ENCODE data around the gene STIM1.
A peak's percentile ranks its signal among the peaks of the same experiment; 100 is the strongest.
"Not testable (repeated sequence)": the region's sequence is repeated elsewhere in the genome, so short reads cannot be mapped to it uniquely, and the experiment has no call there.

Gene STIM1

DNA sequence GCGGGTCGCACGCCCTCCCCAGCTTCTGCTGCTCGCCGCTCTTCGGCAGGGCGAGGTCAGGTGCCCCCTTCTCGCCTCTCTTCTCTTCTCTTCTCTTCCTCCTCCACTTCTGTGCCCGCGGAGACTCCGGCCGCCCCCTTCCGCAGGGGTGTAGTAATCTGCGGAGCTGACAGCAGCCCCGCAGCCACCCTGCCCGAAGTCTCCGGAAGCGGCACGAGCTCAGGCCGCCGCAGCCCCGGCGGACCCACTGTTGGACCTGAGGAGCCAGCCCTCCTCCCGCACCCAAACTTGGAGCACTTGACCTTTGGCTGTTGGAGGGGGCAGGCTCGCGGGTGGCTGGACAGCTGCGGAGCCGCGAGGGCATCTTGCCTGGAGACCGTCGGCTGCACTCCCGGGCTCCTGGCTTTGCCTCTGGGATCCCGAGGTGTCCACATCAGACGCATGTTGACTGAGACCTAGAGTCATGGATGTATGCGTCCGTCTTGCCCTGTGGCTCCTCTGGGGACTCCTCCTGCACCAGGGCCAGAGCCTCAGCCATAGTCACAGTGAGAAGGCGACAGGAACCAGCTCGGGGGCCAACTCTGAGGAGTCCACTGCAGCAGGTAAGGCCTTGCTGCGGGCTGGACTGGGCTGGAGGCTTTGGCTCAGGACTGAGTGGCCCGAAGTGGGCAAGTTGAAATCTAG lies 486 bp downstream of the STIM1 start:
- no peak for DNase-seq

DNA sequence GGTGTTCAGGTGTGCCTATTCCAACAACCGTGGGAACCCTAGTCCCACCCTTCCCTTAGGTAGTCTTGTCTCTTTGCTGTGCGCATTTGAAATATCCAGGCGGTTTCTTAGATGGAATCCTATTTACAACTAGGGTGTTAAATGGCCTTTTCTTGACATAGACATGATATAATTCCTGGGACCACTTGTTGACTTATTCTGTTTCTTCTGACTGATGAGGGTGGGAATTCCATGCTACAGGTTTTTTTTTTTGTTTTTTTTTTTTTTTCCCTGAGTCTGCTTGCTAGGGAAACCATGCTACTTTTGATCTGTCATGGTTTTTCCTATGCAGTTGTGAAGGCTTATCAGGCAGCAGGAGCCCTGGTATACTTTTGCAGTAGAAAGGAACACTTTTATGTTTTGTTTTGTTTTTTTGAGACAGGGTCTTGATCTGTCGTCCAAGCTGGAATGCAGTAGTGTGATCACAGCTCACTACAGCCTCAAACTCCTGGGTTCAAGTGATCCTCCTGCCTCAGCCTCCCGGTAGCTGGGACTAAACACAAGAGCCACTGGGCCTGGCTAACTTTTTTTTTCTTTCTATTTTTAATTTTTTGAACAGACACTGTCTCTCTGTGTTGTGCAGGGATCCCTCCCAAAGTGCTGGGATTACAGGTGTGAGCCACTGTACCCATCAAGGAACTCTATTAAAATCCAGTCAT lies 1.5 kb downstream of the STIM1 start:
- no peak for DNase-seq

DNA sequence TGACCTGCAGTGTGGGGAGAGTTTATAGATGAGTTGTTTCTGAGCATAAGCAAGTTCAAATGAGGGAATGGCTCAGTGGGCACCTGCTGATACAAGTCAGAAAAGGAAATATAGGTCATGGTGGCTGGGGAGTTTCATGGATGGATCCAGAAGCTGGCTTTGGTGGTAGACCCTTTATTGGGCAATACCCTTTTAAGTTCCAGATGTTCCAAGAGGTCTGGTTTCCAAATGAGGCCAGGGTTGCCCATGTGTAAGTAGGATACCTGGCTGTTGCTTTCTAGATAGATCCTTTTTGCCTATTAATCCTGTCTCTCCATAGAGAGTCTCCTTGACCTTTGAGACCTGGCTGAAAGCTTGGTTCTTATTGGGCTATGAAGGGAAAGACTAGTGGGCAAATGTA lies 2.2 kb downstream of the STIM1 start:
- no peak for DNase-seq

DNA sequence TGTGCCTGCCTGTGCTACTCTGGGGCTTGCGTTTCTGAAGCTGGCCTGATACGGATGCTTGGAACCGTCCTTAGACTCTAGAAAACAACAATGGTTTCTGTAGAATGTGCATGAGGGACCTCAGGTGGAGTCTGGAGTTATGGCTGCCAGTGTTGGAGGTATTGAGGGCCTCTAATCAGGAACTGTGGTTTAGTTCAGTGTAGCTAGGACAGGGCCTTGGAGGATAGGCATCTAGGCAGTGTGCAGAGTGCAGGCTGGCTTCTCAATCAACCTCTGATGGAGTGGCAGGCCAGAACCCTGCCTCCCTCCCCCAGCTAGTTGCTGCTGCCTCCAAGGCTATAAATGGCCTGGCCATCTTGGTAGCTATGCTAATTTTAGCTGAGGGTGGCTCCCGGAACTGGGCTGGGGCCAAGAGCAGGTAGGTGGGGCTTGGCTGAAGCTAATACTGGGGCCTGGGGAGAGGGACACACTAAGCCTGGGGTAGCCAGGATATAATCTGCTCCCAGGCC lies 4.0 kb downstream of the STIM1 start:
- DNase-seq: no peak

DNA sequence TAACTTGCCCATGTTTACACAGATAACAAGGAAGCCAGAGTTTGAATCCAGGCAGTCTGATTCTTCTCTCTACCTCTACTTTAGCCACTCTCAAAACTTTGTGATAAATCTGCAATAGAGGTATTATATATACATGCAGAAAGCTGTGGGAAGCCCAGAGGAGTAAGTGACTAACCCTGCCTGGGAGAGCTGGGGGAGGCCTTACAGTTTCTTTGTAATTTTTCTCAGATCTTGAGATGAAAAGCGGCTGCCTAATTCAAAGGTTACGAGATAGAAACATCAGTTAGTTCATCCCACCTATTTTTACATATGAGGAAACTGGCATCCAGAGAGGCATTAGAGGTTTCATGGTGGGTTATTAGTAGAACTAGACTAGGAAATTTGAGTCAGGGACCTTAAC lies 4.9 kb downstream of the STIM1 start:
- DNase-seq: no peak

DNA sequence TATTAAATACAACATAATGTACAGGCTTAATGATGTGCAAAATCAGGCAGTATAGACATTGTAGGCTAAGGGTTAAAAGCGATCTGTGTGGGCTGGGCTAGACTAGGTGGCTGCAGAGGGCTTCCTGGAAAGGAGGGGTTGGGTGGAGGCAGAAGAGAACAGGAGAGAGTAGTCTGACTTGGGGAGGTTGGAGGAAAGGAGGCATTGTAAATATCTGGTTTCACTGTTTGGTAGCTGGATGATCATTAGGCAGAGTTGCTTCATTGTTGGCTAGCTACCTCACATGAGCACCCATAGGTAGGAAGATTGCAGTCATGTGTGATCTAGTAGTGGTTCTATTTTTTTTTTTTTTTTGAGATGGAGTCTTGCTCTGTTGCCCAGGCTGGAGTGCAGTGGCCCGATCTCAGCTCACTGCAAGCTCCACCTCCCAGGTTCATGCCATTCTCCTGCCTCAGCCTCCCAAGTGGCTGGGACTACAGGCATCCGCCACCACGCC lies 5.5 kb downstream of the STIM1 start:
- not testable (repeated sequence) for DNase-seq

DNA sequence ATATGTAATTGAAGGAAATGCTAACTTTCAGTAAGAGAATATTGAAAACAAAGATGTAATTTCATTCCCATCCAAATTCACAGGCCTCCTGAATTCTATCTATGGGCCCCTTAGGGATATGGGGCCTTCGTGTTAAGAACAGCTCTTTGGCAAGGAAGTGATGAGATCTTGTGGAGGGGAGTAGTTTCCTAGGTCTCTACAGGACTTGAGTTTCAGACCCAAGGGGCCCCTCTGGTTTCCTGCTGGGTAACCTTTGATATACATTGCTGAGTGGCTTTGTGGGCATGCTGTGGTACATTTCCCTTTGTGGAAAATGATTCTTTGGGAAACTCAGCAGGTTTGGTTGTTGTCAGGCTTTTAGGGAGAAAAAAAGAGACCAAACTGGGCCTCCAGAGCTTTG lies 6.2 kb downstream of the STIM1 start:
- no peak for DNase-seq

DNA sequence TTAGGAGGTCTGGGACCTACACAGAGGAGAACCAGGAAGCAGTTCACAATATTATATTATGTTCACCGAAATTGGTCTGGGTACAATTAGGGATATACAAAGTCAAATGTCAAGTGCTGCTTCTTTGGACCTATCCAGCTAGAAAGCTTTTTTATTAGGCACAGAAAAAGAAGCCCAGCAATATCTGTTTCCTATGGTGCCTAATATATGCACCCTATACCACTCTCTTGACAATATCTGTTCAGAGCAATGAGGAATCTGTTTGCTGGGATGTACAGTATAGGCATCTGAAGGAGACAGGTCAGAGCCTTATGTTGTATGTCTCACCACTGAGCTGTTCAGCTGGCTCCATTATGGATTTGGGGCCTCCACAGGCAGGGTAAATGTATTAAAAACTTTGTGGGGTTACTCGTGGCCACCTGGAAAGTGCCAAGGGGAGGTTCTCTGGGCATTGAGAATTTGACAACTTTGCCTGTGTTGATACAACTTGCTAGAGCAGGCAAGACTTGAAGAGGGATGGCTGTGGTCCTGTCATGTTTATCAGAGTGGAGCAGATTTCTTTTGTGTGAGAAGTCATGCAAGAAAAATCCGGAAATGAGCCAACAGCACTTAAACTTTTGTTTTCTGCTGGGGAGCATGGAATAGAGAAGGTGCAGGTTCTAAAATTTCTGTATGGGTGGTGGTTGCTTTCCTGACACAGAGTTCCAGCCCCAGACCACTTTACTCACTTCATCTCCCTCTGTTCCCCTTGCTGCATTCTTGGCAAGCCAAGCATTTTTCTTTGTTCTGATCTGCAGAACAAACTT lies 10.1 kb downstream of the STIM1 start:
- DNase-seq: peak; percentile 64

DNA sequence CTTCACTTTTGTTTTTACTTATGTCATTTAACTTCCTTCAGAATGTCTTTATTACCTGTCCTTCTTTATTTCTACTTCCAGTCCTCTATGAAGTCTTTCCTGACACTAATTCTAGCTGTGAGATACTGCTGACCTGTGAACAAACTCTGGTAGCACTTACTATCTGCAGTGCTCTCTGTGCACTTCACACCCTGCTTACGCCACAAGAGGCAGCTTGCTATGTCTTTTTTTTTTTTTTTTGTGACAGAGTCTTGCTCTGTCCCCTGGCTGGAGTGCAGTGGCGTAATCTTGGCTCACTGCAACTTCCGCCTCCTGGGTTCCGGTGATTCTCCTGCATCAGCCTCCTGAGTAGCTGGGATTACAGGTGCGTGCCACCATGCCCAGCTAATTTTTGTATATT lies 10.7 kb downstream of the STIM1 start:
- DNase-seq: no peak

DNA sequence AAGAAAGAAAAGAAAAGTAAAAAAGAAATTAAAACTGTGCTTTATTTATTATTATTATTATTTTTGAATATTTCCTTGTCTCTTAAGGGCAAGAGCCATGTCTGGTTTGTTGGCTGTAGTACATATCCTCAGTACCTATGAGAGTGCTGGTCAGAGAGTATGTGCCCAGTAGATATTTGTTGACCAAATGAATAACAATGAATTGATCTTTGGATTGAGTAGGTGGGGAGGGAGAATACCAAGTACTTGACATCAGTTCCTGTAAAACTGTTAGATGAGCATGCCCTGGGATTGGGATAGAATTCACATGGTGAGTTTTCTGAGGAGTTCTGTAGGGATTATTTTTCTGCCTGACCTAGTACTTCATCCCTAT lies 11.4 kb downstream of the STIM1 start:
- no peak for DNase-seq

DNA sequence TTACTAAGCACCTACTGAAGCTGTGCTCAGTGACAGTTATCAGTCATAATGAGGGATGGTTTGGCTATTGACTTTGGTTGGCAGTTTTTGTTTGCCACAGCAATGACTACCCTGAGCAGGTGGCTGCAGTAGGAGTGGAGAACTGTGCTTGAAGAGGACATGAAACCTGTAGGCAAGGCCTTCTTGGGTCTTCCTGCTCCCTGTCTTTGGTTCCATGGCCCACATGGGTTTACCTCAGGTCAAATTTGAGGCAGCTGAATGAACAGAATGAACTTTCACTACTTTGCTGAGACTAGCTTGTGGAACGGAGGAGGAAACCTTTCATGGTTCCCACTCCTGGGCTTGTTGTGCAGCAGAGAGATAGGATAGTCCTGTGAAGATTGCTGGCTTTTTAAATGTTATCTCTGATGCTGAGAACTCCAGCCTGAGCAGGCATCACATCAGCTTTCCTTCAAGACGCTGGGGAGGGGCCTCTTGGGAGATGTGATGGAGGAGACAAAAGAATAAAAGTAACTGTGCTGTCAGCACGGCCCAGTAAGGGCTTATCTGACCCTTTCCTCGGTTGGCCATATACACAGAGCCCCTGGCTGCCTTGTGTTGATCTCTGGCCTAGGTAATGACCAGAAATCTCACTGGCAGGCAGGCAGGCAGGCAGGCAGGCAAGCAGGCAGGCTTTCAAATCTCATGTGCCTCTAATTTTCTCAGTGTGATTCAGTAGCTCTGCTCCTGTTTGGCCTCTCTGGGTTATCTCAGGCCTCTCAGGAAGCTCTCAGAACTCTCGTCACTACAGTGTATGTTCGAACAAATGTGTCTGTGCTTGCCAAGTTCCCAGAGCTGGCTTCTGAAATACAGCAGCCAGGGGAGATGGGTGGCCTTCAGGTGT lies 12.0 kb downstream of the STIM1 start:
- no peak for DNase-seq

DNA sequence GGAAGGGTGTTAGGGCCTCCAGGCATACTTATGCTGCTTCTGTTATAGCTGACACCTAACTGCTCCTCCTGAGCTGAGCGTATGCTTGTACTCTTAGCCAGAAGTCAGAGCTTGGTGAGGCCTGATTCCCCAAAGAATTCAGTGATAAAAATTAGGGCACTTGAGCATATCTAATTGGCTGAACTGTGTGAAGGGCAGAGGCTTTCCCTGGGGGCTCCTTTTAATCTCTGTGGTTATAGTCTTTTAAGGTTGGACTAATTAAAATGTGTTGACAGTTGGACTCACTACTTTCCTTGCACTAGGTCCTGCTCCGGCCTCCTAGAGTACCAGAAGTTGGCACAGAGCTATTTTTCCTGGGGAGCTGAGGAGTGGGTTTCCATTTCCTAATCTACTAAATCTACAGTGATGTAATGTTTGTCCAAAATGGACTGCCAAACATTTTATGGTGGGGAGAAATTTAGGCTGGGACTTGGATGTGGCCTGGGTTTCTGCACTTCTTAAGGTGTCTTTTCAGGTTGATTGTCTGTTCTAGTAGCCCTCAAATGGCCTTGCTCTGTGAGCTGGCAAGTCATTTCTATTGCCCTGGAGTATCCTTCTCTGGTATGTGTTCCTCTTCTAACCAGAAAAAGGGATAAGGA lies 18.4 kb downstream of the STIM1 start:
- DNase-seq: no peak

DNA sequence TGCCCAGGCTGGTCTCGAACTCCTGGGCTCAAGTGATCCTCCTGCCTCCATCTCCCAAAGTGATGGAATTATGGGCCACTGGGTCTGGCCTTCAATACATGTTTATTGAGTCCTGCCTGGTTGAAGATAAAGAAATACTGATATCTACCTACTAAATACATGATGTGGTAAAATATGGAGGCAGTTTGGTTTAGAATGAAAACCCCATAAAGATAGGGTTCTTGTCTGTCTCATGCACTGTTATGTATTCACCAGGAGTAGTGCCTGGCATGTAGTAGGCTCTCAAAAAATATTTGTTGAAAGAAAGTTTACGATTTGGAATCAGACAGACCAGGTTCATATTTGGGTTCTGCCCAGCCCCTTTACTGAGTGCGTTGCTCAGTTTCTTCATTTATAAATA lies 21.1 kb downstream of the STIM1 start:
- no peak for DNase-seq

DNA sequence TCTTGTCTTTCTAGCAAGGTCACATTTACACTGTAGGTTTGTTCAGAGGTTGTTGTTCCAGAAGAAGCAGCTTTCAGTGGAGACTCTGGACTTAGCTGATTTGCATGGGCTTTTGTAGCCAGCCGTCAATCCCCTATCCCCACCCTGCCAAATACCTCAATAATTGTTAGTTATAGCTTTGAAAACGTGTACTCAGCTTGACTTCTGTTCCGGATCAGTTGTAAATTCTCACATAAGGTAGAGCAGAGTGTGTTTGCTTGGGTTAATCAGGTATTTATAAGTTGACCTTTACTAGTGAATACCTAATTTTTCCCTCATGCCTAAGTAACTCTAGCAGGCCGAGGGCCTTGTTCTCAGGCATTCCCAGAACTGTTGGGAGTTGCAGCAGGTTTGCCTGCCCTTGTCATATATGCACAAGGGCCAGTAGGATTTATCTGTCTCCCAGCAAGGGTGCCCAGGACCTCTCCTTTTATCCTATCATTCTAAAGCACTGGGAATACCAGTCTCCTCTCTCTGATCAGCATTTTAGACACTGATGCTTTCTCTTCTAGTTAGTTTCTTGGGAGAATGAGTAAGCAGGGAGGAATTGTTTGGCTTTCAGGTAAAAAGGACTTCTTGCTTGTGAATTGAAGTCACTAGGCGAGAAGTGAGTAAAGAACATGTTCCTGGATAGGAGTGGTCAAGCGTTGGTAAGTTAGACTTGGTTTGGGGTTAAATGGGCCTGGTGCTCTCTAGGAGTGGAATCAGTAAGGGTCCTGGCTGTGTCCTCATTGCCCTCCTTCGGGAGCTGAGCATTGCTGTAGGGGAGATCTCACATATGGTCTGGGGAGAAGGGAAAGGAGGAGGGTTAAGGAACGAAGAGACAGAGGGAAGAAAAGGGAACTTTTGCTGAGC lies 22.1 kb downstream of the STIM1 start:
- no peak for DNase-seq

DNA sequence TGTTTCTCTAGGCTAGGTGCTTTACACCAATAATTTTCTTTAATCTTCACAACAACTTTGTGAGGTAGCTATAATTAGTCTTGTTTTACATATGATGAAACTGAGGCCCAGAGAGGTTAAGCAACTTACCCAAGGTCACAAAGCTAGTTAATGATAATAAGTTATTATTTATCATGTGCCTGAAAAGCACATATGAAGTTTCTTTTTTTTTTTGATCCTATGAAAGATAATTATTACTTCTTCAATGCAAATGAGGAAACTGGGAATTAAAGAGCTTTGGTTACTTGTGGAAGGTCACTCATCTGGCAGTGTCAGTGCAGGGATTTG lies 22.8 kb downstream of the STIM1 start:
- DNase-seq: no peak

DNA sequence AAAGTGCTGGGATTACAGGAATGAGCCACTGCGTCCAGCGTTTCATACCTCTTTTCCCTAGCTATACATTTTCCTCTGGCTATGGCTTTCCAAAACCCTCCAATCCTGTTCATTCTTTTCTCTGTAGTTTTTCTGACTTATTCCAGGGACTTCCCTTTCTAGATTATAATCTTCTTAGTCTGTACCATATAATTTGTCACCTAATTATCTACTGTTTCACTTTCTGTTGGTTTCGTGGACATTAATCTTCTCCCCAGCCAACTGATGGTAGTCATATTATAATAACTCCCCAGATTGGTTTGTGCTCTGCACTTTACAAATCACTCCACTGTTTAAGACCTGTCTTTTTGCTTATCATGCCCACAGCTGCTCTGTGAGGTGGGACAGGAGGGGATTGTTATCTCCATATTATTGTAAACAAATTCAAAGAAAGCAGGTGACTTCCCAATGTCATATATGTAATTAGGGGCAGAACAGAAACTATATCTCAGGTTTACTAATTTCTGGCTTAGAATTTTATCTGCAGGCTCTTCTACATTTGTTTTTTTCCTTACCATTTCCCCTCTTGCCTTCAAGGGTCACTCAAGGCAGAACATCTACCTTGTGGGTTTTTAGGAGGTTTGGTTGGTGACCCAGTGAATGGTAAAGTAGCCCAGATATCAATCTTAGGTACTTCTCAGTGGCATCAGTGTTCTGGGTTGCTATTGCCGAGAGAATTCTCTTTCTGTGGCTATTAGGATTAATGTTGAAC lies 23.9 kb downstream of the STIM1 start:
- DNase-seq: no peak

DNA sequence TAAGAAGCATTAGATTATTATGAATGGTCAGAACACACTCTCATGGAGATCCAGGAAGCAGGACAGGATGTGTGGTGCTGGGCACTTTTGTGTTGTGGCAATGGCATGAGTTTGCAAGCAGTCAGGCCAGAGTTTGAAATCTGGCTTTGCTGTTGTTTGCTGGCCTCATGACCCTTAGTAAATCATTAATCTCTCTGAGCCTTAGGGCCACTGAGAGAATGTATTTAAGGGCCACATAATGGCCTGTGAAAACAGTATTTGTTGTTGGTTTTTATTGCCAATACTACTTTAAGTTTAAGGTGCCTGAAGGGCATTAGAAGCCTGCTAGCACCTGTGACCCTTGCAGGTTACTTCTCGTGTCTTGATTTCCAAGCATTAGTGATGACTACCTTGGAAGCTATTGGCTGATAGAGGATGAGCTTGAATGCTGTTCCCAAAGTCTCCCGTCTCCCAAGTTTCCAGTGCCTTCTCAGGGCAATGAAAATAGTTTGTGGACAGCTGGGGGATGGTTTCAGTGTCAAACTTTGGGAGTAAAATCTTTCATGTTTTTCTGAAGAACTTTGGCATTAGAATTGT lies 24.6 kb downstream of the STIM1 start:
- DNase-seq: no peak

DNA sequence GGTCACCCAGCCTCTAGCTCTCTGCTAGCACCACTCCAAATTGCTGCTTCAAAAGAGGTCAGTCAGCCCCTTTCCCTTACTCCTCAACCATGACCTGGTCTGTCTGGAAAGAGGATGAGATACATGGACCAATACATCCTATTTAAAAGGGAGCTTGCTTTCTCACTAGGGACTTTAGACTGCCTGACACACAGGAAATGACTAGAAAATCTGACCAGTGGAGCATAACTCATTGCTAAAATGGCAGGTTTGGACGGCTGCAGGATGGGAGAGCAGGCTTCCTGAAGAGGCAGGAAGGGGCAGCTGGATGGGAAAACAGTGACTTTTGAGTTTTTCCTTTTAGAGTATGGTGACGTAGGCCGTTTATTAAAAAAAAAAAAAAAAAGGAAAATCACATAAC lies 25.3 kb downstream of the STIM1 start:
- DNase-seq: no peak

DNA sequence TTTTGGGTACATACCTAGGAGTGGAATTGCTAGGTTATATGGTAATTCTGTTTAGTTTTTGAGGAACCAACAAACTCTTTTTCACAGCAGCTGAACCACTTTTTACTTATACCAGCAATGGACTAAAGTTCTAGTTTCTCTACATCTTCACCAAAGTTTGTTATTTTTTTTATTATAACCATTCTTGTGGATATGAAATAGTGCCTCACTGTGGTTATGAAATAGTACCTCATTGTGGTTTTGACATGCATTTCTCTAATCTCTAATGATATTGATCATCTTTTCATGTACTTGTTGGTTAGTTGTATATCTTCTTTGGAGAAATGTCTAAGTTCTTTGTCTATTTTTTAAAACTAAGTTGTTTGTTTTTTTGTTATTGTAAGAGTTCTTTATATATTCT lies 27.2 kb downstream of the STIM1 start:
- no peak for DNase-seq

DNA sequence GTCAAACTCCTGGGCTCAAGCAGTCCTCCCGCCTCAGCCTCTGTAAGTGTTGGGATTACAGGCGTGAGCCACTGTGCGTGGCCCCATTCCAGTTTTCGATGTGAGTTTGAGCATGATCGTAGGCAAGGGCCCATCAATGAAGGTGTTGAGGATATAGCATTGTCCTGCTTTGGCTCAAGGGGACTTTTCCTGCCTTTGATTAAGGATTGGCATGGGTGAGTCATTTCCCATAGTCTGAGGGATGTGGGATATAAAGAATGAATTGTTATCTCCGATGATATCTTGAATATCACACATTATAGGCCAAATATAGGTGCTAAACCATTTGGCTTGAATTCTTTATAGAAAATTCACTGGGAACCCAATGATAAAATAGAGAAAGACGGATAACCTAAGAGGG lies 30.4 kb downstream of the STIM1 start:
- no peak for DNase-seq
